CD4-positive, alpha-beta T cell treated with Interleukin-6 at 100 ng/mL for 8 hours (primary cell): ENCODE measurements around the gene COL6A3.
"Not testable (repeated sequence)": the region's sequence is repeated elsewhere in the genome, so short reads cannot be mapped to it uniquely, and the experiment has no call there.

Experiments used
- DNase-seq: peaks from one replicate; pipeline ENCODE4 v3.0.0-alpha.2; 2020; ENCODE audit warnings: mixed read lengths, low spot score

COL6A3 gene

DNA sequence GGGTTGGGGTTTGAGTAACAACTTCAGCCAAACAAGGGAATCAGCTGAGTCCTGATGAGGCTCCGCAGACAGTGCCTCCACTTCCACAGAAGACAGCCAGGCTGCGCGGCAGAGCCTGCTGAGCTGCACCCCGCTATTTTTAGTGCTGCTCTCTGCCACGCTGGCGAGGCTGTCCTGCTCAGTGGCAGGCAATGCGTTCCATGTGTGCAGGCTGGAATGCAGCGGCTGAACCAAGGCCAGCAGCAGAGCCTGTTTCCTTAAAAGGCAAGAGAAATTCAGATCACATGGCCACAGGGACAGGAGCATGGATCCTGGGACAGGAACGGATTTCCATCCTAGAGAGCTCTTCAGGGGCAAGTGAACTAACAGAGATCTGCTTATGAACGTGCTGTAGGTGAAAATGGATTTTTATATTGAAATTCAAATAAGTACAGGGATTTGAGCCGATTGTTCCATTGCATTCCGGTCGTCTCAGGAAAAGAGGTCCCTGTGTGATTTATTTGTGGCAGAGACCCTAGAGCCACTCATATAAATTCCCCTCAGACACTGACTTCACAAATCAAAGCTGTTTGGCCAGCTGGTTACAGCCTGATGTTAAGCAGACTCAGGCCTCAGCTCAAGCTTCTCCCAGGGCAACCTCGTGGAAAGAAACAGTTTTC, 98.7 kb downstream of the COL6A3 start:
- DNase-seq = no peak

DNA sequence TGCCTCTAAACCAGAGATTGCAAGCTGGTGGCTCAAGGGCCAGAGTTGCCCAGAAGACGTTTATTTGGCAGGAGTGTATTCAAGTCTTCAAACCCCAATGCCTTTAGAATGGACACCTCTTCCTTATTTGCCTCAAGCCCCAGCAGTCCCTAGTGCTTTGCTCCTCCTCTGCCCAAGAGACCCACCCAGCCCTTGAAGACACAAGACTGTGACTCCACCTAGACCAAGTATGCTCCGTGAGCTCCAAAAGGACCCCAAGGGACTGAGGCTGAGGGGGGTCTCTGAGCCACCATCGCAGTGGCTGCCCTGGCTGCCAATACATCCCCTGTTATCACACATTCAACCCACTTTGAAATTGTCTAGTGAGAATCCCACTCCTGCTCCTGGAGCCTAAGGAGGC, 99.3 kb downstream of the COL6A3 start:
- DNase-seq = no peak

DNA sequence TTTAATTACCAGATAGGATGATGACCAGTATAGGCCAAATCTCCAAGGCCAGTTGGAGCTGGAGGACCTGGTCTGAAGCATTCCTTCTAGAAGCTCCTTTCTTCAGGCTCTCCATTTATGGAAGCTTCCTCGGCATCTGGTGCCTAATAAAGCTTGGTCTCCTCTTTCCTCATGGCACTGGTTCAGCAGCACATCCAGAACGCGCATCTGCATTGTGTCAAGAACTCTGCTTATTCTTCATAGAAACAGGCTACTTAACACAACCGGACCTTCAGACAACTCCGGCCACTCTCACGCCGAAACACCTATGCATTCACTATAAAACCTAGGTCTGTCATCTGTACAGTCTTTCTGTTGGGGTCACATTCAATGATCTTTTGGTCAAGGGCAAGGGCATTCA, 99.8 kb downstream of the COL6A3 start:
- DNase-seq = no peak

DNA sequence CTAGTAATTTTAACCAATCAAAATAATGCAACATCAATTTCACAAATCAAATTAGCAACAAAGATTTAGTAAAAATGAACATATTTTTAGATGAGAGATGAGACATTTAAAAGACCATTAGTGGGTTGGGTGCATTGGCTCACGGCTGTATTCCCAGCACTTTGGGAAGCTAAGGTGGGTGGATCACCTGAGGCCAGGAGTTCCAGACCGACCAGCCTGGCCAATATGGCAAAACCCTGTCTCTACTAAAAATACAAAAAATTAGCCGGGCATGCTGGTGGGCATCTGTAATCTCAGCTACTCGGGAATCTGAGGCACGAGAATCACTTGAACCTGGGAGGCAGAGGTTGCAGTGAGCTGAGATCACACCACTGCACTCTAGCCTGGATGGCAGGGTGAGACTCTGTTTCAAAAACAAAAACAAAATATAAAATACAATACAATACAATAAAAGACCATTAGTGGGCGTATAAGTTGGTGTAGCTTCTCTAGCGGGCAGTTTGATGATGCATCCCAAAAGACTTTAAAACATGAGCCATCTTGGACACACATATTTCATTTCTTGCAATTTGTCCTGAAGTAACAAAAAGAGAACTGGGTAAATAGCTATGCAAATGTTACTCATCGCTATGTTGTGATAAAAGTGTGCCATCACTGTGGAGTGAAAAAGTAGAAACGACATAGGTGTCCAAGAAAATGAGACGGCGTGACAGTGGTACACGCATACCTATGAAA, 101.8 kb downstream of the COL6A3 start:
- no peak for DNase-seq

DNA sequence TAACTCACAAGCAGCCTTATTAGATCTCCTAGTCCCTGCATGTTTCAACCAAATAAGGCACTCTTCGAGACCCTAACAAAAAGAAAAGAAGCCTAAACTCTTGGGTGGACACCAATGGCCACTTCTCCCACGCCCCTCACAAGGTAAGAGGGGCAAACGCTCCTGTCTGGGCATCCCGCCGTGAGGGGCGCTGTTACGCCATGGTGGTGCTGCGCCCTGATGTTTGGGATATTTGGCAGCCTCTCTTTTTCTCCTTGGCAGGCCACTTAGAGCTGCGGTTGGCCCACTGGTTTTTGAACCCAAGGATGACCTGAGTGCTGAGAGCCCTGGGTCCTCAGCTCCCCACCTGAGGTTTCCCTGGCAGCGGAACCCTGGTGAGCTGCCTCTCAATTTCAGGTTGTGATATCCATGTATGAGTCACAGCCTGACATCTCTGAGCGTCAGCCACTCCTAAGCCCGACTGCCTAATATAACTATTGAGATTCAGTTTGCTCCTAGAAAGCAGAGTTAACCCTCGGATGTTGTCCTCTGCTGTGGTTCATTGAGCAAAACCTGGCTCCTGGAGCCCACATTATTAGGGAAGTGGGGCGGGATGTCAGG, 103.3 kb downstream of the COL6A3 start:
- DNase-seq = no peak

DNA sequence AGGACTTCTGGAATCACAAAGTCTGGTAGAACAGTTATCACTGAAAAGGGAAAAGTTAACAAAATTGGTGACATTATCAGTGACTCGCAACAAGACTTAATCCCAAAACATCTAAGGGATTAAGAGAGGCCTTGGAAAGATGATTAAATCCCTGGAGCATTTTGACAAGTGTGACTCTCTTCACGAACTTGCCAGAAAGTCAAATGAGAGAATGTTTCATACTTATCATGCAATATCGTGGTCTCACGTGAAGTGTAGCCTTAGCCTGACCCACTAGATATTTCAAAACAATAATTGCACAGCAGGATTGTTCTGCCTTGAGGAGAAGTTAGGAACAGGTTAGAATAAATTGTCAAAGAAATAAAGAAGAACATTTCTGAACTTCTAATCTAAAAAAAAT, 104.5 kb downstream of the COL6A3 start:
- DNase-seq = no peak

DNA sequence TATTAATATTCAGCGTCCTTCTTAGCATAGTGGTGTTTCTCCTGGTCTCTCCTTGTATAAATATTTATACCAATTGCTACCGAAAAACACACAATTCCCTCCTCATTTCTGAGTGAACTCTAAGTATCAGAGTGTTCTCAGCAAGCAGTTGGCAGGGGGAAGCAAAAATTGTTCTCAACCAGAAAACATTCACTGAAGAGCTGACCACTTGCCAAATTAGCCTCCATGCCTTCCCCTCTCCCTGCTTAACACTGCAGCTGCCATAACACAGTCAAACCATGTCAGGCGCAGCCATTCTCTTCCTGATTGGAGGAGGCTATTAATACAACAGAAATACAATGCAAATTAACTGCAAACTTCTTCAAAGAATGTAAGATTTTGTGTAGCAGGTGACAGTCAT, 105.0 kb downstream of the COL6A3 start:
- no peak for DNase-seq

DNA sequence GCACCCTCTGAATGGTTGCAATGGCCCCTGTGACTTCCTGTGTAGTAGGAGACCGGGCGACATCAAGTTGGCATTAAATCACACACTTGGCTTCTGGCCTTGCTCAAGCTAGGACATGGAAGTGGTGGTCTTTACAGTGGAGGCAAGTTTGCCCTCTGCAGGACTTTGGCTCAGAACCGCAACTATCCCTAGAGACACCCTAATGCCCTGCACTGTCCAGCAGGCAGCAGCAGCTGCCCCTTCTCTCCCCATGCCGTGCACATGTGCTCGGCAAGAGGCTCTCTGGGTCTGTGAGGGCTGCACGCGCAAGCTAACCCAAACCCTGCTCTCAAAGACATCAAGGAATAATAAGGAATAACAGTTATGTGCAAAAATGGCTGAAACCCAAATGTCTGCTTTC, 106.5 kb downstream of the COL6A3 start:
- no peak for DNase-seq

DNA sequence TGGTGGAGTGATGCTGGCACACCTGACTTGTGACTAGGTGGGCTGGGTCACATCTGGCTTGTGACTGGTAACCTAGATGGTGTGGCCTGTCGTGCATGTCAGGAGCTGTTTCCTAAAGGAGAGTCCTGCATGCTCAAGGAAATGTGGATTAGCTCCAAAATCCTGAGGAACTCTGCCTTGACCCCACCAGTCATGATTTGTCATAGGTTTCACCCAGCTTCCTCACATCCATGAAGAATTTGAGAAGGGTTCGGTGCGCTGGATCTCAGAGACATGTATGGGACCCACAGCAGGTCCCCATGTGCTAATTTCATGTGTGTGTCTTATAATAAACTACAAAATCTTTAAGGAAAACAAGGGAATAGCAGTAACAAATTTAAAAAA, 107.2 kb downstream of the COL6A3 start:
- DNase-seq = no peak

DNA sequence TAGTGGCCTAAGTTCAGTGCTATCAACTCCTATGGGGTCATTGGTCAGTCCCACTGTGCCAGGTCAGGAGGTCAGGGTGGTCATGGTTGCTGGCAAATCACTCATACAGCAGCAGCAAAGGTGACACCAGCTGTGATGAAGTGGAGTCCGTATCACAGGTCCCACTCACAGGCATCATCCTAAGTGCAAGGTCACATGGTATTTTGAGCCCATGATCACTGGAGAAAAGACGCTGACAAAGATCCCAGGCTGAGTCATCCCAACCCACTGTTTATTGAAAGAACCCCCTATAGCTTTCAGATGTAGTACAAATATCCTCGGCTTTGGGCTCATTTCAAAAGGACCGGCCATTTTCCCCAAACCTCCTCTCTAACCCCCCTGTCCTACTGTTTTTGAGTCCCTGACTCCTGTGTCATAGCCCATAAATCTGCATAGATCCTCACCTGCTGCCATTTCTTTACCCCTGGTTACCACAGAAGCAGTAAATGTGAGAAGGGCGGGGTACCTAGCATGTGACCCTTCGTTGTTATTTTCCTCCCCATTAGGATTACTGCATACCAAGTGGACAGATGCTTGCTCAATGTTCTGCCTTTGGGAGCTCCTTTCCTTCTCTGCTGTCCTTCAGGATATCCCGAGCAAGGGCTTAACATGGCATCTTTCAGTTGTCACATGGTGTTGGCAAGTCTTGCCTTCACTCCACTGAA, 107.7 kb downstream of the COL6A3 start:
- no peak for DNase-seq

DNA sequence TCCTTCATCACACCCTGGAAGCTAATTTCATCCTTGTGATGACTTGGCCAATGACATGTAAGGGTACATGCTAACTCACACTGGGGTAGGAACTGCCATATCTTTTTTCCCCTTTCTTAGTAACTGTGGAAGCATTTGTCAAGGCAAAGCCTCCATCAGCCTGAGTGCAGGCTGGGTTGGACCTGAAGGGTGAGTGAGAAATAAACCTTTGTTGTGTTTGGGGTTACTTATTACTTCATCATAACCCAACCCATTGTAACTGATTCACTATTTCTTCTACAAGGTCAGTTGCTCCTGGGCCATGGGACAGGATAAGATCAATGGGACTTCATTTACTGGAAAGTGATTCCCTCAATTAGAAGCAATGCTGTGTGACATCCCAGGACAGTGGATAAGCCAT, 108.4 kb downstream of the COL6A3 start:
- DNase-seq = no peak

DNA sequence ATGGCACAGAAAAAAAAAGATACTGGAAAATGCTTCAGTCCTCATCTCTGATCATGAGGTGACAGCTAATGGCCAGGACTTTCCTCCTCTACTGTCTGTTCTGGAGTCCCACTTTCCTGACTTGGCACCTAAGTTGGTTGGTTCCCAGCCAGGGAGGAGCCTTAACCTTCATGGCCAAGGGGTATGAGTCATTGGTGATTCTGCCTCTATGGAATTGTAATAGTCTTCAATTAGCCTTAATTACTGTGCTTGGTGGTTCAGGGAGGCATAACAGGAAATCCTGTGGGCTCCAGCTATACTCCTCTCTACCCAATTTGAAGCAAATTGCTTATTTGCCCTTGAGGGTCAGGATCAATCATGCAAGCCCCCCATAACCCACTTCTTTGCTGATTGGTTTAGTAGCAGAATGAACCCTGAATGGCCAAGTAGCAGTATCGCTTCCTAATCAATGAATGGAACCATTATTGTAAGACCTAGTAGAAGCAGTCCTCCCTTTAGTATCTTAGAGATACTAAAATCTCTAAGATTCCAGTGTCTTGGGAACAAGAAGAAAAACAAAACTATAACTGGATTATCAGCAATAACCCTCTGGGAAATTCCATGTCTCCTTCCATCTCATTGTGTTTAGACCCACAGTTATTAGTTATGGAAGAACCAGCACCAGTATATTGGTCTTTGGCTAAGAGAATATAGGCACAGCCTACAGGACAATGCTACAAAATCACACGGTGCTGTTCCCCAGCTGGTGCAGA, 109.0 kb downstream of the COL6A3 start:
- DNase-seq = no peak

DNA sequence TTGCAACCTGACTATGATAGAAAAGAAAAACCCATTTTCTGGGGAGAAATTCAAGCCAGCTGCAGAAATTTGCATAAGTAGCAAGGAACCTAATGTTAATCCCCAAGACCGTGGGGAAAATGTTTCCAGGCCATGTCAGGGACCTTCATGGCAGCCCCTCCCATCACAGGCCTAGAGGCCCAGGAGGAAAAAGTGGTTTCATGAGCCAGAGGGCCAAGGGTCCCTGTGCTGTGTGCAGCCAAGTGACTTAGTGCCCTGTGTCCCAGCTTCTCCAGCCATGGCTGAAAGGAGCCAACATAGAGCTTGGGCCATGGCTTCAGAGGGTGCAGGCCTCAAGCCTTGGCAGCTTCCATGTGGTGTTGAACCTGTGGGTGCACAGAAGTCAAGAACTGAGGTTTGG, 110.7 kb downstream of the COL6A3 start:
- DNase-seq = not testable (repeated sequence)

DNA sequence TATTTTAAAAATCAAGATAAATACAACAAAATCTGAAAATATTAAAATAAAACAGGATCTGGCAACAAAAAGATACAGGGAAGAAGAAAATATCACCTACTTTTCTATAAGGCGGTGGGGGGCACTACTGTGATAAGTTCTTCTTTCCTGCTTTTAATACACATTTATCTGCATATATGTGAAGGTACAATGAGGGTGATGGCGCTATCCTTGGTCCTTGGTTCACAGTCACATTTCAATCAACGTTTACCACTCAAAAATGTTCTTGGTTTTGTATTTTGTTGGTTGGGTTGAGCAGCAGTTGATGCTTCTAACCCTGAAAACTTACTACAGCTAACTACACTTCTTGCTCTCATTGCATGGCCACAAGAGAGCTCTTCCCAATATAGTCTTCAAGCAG, 112.4 kb downstream of the COL6A3 start:
- no peak for DNase-seq

DNA sequence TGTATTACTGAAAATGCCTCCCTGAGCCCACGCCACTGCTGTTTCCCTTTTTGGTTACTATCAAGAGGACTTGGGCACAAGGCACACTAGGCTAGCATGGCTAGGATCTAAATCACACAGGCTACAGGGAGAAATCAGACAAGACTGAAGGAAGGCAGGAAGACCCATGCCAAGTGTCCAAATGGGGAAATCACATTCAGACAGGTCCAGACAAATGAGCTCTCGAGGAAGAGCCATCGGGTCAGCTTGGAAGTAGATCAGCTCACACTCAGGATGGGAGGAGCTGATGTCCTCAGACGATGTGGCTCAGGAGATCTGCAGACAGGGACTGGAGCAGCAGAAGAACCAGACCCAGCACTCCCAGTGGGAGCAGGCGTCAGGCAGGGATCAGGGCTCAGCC, 113.2 kb downstream of the COL6A3 start:
- DNase-seq = no peak

DNA sequence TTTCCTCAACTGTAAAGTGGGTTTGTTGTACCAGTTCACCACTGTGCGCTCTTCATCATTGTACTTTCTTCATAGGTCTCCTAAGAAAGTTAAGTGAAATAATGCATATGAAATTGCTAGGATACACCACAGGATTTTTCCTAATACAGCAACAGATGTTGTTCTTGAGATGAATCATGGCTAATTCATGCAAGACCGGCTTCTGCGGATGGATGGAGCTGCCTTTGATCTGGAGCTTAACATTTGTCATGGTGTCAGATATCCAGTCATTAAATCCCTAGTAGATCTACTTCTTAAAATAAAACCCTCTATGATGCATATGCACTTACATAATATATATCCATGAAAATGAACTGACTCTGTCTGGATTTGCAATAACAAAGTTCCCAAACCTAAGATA, 114.1 kb downstream of the COL6A3 start:
- no peak for DNase-seq

DNA sequence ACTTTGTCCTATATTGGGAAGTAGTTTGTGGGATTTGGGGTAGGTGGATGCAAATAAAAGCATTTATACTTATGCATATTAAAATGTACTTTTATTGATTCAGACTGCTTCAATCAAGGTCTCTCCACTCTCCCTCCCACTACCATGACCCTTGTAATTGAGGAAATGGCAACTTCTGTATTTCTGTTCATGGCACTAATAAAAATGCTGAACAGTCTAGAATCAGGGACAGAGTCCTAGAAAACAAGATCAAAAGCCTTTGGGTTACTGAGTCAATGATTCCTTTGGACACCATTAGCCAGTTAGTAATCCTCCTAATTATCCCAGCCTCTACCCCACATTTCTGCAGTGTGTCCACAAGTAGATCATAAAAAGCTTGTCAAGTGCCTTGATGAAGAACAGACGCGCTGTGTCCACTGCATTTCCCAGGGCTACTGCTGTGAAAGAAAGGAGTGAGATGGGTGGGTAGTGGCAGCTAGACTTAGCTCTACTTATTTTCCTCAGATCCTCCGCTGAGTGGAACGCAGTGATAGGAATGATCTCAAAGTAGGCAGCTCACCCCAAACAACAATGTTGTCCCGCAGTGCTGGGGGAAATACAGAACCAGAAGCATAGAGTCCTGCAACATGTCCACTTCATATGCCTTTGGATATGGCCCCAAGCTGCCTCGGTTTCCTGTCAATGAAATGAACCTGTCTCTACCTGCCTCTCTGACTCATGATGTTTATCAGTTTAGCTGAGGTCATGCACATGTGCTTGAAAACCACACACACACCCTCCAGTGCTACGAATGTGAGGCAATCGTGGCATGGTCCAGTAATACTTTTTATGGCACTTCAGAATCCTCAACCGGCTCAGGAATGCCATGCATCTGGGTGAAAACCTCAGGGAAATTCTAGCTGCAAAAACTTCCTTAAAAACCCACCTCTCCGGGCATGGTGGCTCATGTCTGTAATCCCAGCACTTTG, 115.5 kb downstream of the COL6A3 start:
- no peak for DNase-seq

DNA sequence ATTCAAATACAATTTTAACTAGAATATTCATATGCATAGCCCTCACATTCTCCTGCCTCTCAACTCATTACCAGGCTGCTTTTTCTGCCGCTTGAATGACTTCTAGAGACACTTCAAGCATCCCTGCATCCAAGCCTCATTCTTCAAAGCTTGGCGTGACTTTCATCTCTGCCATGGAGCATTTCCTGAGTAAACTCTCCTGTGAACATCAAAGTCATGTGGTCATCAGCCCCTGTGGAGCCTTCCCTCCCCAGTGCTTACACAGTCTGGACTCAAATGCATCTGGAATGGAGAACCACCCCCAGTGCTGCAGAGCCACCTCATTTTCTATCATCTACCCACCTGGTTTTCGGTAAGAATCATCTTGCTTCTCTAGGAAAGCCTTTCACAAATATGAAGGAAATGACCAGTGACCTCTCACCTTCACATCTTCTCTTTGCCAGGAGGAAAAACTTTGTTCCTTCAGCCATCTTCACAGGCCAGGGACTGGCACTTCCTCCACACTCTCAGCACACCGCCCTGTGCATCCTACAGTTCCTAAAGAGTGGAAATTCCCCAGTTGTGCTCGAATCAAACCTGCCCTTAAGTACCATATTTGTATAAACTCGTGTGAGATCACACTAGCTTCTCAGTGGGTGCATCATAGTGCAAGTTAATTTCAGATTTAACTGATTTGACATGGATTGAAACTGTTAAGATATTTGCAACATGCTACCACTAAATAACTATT, 116.4 kb downstream of the COL6A3 start:
- DNase-seq = no peak

DNA sequence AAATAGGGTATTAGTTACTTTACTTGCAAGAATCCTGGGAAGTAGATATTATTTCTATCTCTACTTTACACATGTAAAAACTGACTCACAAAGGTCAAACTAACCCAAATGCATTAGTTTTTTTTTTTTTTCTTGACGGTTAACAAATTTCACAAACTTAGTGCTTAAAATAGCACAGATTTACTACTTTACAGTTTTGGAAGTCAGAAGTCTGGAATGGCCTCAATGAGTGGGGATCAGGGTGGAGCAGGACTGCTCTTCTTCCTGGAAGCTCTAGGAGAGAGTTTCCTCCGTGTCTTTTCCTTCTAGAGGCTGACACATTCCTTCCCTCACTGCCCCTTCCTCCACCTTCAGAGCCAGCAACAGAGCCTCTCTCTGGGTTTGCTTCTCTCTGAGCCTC, 117.2 kb downstream of the COL6A3 start:
- DNase-seq = no peak

DNA sequence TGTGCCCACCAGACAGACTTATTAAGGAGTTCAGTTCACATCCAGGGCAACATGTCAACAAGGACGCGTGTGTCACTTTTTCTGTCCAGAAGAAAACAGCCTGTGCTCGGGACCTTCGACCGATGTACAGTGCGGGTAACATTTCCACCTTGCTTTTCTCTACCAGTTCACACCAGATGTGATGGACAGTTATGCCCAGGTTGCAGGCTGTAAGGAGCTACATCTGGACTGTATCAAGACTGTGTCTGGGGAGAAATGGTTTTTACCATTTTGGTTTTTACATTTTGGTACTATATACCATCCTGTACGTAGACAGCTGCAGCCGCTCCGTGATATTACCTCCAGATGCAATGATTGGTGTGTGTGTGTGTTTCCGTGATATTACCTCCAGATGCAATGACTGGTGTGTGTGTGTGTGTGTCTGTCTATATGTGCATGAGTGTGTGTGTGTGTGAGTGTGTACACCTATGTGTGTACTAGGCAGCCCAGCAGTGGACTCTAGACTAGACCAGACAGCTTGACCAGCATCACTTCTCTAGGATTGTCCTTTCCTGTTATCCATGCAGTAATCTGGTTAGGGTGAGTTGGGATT, 118.0 kb downstream of the COL6A3 start:
- no peak for DNase-seq
